GM12878 (cell line): Measurements from ENCODE around the gene STAB2. TPM values are rescaled to one million over a fixed set of nuclear protein-coding genes. Genes with fewer than 3 reads are reported as not detected.

ENCODE experiments used
- ATAC-seq: fragments of 200-7000 bp; cut with Tn5 transposase; 3 replicates; pipeline ENCODE4 v1.9.1; 2020; ENCODE audit warnings: mild to moderate bottlenecking, moderate library complexity
- BruUV-seq: library from RNA; stranded (reverse); fragments of 400-500 nt; replicated peaks from 2 replicates; lab custom pipeline; 2021; lab: Mats Ljungman, UMichigan
- CTCF ChIA-PET: fragments of 300-600 bp; sonication (Branson Sonifier 250); formaldehyde crosslinking; extraction: SDS; loops from one replicate; lab custom pipeline; 2021; ENCODE audit warnings: inconsistent platforms; lab: Yijun Ruan, JAX
- POLR2A ChIA-PET: fragments of 350-600 bp; formaldehyde crosslinking; extraction: SDS; loops from one replicate; lab custom pipeline; 2021; ENCODE audit warnings: inconsistent platforms; lab: Charles Lee
- RAD21 ChIA-PET: fragments of 300-600 bp; sonication (Branson Sonifier 250); formaldehyde crosslinking; loops from one replicate; lab custom pipeline; 2023; ENCODE audit warnings: antibody characterized with exemption; ENCODE audit not compliant: unreplicated experiment; lab: Charles Lee
- SMC1A ChIA-PET: fragments of 300-600 bp; sonication (Branson Sonifier 250); formaldehyde crosslinking; loops from one replicate; lab custom pipeline; 2023; ENCODE audit not compliant: unreplicated experiment, uncharacterized antibody; lab: Charles Lee
- DNase-seq: peaks from one replicate; pipeline ENCODE4 v3.0.0-alpha.2; 2011; ENCODE audit warnings: low read depth, low spot score
- FAIRE-seq: peaks from 3 replicates; lab custom pipeline; 2011; peaks lifted over from hg19 to GRCh38; lab: Jason Lieb, UNC
- H2AFZ ChIP-seq: 2 replicates; pipeline ENCODE4 v1.6.0; 2011; ENCODE audit warnings: low read depth, low read length, control low read depth; ENCODE audit not compliant: control insufficient read depth
- H3K27ac ChIP-seq: 2 replicates; pipeline ENCODE4 v1.5.1; 2011; ENCODE audit warnings: control low read depth; ENCODE audit not compliant: control insufficient read depth, insufficient read depth
- H3K27me3 ChIP-seq, 2 experiments: replicated peaks in 1 of 2; 2 replicates each; pipeline versions ENCODE4 v1.6.0 to v1.6.1; 2011; ENCODE audit warnings: low read length in 1 of 2; ENCODE audit not compliant: control insufficient read depth in 2 of 2, insufficient read depth in 2 of 2
- H3K36me3 ChIP-seq, 2 experiments: 2 replicates each; pipeline ENCODE4 v1.5.1; 2011; ENCODE audit warnings: low read length in 1 of 2; ENCODE audit not compliant: control insufficient read depth in 2 of 2, insufficient read depth in 2 of 2
- H3K4me1 ChIP-seq: 2 replicates; pipeline ENCODE4 v1.6.1; 2011; ENCODE audit warnings: mild to moderate bottlenecking, low read length, moderate library complexity, mixed read lengths; ENCODE audit not compliant: control insufficient read depth, insufficient read depth
- H3K4me2 ChIP-seq: 2 replicates; pipeline ENCODE4 v1.6.0; 2011; ENCODE audit warnings: control low read depth; ENCODE audit not compliant: control insufficient read depth, insufficient read depth
- H3K4me3 ChIP-seq: fragments of 200-600 bp; sonication (generic); 2 replicates; pipeline ENCODE4 v1.5.1; 2016
- H3K79me2 ChIP-seq: 2 replicates; pipeline ENCODE4 v1.6.0; 2011; ENCODE audit warnings: low read length; ENCODE audit not compliant: control insufficient read depth, insufficient read depth
- H3K9ac ChIP-seq: 2 replicates; pipeline ENCODE4 v1.8.0; 2011; ENCODE audit warnings: low read length, control low read depth, mixed read lengths; ENCODE audit not compliant: control insufficient read depth, insufficient read depth
- H3K9me3 ChIP-seq: replicated peaks from 3 replicates; pipeline ENCODE4 v1.5.1; 2011; ENCODE audit warnings: mild to moderate bottlenecking, low read length; ENCODE audit not compliant: control insufficient read depth, insufficient read depth
- H4K20me1 ChIP-seq: 2 replicates; pipeline ENCODE4 v1.6.0; 2011; ENCODE audit not compliant: control insufficient read depth, insufficient read depth
- CBX3 ChIP-seq: fragments of 200-600 bp; sonication (generic); IDR thresholded peaks from 2 replicates; pipeline ENCODE4 v1.6.1; 2016; ENCODE audit warnings: low read depth, borderline replicate concordance
- CBX5 ChIP-seq: sonication (generic); IDR thresholded peaks from 2 replicates; pipeline ENCODE4 v1.6.1; 2016; ENCODE audit warnings: low read depth, moderate library complexity, mild to moderate bottlenecking, inconsistent platforms
- EED ChIP-seq: sonication (generic); IDR thresholded peaks from 2 replicates; pipeline ENCODE4 v1.6.1; 2016; ENCODE audit warnings: antibody characterized with exemption, low read depth
- IRF4 ChIP-seq: IDR thresholded peaks from 2 replicates; pipeline ENCODE4 v1.6.1; 2011; ENCODE audit warnings: low read depth, low read length
- SREBF1 ChIP-seq: IDR thresholded peaks from 2 replicates; pipeline ENCODE4 v1.6.1; 2012; ENCODE audit warnings: mild to moderate bottlenecking, low read length
- TAF1 ChIP-seq: IDR thresholded peaks from 2 replicates; pipeline ENCODE4 v1.6.1; 2011; ENCODE audit warnings: mild to moderate bottlenecking, low read depth, low read length, borderline replicate concordance
- YBX1 ChIP-seq: fragments of 450-650 bp; IDR thresholded peaks from 2 replicates; pipeline ENCODE4 v1.6.1; 2016; ENCODE audit warnings: antibody characterized with exemption
- ZBED1 ChIP-seq: IDR thresholded peaks from 2 replicates; pipeline ENCODE4 v1.6.1; 2016; ENCODE audit warnings: borderline replicate concordance
- WGBS: methylation state at CpG from one replicate; pipeline ENCODE4 v1.1.6; 2016; ENCODE audit warnings: low lambda C conversion rate; ENCODE audit not compliant: insufficient replicate concordance, insufficient coverage; ENCODE audit errors: missing lambda C conversion rate; 5-methylcytosine and 5-hydroxymethylcytosine counted together
- in situ Hi-C: fragments of 300-500 bp; cut with MboI; formaldehyde crosslinking; loops from 9 replicates; pipeline ENCODE4 v1.14.3; 2018; ENCODE audit warnings: mixed read lengths
- intact Hi-C: fragments of 100-400 bp; cut with micrococcal nuclease; formaldehyde crosslinking; loops from one replicate; pipeline ENCODE4 v1.14.2; 2022; ENCODE audit not compliant: unreplicated experiment
- polyA plus RNA-seq, 11 experiments: library from polyadenylated mRNA; depleted of rRNA in 4 of 11; unstranded in 6 of 11; stranded (reverse) in 5 of 11; fragments of >200 nt; fragmentation: Nextera tagmentation in 4 of 11; fragmentation: Illumina TruSeq in 1 of 11; extraction: Ambion mirVana in 4 of 11; extraction: Trizol in 1 of 11; gene quantifications; 1 replicate in 1 of 11; 2 replicates in 10 of 11; pipeline versions ENCODE4 v1.2.1 to v1.2.3, GENCODE V29; 2011 to 2016; ENCODE audit warnings: inconsistent platforms in 2 of 11, missing spikeins in 2 of 11, low read depth in 1 of 11
- total RNA-seq, 4 experiments: library from RNA; depleted of rRNA in 3 of 4; stranded (reverse); fragments of >200 nt in 3 of 4; fragmentation: Illumina TruSeq in 1 of 4; extraction: Trizol in 1 of 4; gene quantifications; 2 replicates each; pipeline versions ENCODE4 v1.2.1 to v1.2.3, GENCODE V29; 2013 to 2021
- TF ChIP-seq, protein P1 (sequence below): fragments of 450-650 bp; IDR thresholded peaks from 2 replicates; pipeline ENCODE4 v1.6.1; 2017; ENCODE audit warnings: mild to moderate bottlenecking, moderate library complexity
- TF ChIP-seq, protein P2 (sequence below): IDR thresholded peaks from 2 replicates; pipeline ENCODE4 v1.6.1; 2012; ENCODE audit warnings: low read depth, low read length, improper control_type of control experiment
- TF ChIP-seq, protein P3 (sequence below): IDR thresholded peaks from 2 replicates; pipeline ENCODE4 v1.6.1; 2012; ENCODE audit warnings: low read length, inconsistent platforms
- TF ChIP-seq, protein P4 (sequence below): IDR thresholded peaks from 2 replicates; pipeline ENCODE4 v1.6.1; 2012; ENCODE audit warnings: mild to moderate bottlenecking, low read depth, low read length
- TF ChIP-seq, protein P5 (sequence below): IDR thresholded peaks from 2 replicates; pipeline ENCODE4 v1.6.1; 2011; ENCODE audit warnings: mild to moderate bottlenecking, low read depth, low read length, moderate library complexity; ENCODE audit not compliant: insufficient replicate concordance

The STAB2 gene
- total and polyA plus RNA-seq, 10 of the 15 experiments (the other 5 are each of a cell fraction or from before 2014, with no cell fraction given): 0.37 TPM; not detected in 9

DNA sequence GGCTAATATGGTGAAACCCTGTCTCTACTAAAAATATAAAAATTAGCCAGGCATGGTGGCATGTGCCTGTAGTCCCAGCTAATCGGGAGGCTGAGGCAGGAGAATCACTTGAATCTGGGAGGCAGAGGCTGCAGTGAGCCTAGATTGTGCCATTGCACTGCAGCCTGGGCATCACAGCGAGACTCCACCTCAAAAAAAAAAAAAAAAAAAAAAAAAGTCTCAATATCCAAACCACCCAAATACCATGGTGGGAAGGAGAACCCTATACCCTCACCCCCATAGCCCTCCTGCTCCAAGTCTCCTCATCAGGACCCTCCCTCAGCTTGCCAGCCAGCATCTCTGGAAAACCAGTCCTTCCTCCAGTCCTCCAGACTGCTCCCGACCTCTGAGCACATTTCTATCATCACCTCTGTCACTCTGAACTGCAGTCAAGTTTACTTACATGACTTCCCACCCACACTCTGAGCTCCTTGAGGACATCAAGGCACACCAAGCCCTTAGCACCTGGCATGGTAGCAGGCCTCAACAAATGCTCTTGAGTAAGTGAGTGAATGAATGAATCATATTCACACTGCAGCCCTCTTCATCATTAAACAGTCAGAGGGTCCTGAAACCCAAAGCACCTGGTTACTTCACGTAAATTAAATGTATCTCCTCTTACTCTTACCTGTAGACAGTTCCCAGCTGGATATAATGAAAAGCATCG, 218.7 kb downstream of the STAB2 start:
- POLR2A ChIA-PET: interaction anchor here (0.7 kb wide), 1 partner anchor 36 kb away, joined by 4 read pairs; no protein-coding TSS in a partner anchor
- RAD21 ChIA-PET: no interaction called here
- Histone ChIP-seq H3K4me3 (no peak overlapping the region), H3K4me1 (no peaks in the 10 kb centered on the region), H3K9me3 (no peaks in the 10 kb centered on the region), H3K79me2 (no peaks in the 10 kb centered on the region), H3K9ac (no peak overlapping the region), H3K36me3 (peaks cover 0 to 3% of the 10 kb centered on the region in 2 experiments; a peak in 3 of 4 replicates), H3K27ac (no peak overlapping the region), H3K4me2 (no peak overlapping the region), H4K20me1 (no peaks in the 10 kb centered on the region), H3K27me3 (no peaks in the 10 kb centered on the region), H2AFZ (no peak overlapping the region)
- ATAC-seq (no peak), FAIRE-seq (no peak), DNase-seq (no peak)
- SMC1A ChIA-PET: interaction anchor here (1.5 kb wide), 1 partner anchor 17 kb away, joined by 3 read pairs; no protein-coding TSS in a partner anchor
- no TSS peak for BruUV-seq
- in situ Hi-C loops: no loop called here
- intact Hi-C loops: no loop called here
- 71% methylated on average over 4 of the region's 5 CpGs for WGBS
- CTCF ChIA-PET: interaction anchor here (1.0 kb wide), 1 partner anchor 13 kb away, joined by 3 read pairs; no protein-coding TSS in a partner anchor
- TF ChIP-seq YBX1 (no peak), ZBED1 (no peak), IRF4 (no peak), CBX5 (no peak), EED (no peak), SREBF1 (no peak), TAF1 (no peak), CBX3 (no peak)
- TF ChIP-seq, protein P1, sequence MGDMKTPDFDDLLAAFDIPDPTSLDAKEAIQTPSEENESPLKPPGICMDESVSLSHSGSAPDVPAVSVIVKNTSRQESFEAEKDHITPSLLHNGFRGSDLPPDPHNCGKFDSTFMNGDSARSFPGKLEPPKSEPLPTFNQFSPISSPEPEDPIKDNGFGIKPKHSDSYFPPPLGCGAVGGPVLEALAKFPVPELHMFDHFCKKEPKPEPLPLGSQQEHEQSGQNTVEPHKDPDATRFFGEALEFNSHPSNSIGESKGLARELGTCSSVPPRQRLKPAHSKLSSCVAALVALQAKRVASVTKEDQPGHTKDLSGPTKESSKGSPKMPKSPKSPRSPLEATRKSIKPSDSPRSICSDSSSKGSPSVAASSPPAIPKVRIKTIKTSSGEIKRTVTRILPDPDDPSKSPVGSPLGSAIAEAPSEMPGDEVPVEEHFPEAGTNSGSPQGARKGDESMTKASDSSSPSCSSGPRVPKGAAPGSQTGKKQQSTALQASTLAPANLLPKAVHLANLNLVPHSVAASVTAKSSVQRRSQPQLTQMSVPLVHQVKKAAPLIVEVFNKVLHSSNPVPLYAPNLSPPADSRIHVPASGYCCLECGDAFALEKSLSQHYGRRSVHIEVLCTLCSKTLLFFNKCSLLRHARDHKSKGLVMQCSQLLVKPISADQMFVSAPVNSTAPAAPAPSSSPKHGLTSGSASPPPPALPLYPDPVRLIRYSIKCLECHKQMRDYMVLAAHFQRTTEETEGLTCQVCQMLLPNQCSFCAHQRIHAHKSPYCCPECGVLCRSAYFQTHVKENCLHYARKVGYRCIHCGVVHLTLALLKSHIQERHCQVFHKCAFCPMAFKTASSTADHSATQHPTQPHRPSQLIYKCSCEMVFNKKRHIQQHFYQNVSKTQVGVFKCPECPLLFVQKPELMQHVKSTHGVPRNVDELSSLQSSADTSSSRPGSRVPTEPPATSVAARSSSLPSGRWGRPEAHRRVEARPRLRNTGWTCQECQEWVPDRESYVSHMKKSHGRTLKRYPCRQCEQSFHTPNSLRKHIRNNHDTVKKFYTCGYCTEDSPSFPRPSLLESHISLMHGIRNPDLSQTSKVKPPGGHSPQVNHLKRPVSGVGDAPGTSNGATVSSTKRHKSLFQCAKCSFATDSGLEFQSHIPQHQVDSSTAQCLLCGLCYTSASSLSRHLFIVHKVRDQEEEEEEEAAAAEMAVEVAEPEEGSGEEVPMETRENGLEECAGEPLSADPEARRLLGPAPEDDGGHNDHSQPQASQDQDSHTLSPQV: no peak
- TF ChIP-seq, protein P2, sequence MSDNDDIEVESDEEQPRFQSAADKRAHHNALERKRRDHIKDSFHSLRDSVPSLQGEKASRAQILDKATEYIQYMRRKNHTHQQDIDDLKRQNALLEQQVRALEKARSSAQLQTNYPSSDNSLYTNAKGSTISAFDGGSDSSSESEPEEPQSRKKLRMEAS: no peak
- TF ChIP-seq, protein P3, sequence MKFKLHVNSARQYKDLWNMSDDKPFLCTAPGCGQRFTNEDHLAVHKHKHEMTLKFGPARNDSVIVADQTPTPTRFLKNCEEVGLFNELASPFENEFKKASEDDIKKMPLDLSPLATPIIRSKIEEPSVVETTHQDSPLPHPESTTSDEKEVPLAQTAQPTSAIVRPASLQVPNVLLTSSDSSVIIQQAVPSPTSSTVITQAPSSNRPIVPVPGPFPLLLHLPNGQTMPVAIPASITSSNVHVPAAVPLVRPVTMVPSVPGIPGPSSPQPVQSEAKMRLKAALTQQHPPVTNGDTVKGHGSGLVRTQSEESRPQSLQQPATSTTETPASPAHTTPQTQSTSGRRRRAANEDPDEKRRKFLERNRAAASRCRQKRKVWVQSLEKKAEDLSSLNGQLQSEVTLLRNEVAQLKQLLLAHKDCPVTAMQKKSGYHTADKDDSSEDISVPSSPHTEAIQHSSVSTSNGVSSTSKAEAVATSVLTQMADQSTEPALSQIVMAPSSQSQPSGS: no peak
- TF ChIP-seq, protein P4, sequence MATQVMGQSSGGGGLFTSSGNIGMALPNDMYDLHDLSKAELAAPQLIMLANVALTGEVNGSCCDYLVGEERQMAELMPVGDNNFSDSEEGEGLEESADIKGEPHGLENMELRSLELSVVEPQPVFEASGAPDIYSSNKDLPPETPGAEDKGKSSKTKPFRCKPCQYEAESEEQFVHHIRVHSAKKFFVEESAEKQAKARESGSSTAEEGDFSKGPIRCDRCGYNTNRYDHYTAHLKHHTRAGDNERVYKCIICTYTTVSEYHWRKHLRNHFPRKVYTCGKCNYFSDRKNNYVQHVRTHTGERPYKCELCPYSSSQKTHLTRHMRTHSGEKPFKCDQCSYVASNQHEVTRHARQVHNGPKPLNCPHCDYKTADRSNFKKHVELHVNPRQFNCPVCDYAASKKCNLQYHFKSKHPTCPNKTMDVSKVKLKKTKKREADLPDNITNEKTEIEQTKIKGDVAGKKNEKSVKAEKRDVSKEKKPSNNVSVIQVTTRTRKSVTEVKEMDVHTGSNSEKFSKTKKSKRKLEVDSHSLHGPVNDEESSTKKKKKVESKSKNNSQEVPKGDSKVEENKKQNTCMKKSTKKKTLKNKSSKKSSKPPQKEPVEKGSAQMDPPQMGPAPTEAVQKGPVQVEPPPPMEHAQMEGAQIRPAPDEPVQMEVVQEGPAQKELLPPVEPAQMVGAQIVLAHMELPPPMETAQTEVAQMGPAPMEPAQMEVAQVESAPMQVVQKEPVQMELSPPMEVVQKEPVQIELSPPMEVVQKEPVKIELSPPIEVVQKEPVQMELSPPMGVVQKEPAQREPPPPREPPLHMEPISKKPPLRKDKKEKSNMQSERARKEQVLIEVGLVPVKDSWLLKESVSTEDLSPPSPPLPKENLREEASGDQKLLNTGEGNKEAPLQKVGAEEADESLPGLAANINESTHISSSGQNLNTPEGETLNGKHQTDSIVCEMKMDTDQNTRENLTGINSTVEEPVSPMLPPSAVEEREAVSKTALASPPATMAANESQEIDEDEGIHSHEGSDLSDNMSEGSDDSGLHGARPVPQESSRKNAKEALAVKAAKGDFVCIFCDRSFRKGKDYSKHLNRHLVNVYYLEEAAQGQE: no peak
- TF ChIP-seq, protein P5, sequence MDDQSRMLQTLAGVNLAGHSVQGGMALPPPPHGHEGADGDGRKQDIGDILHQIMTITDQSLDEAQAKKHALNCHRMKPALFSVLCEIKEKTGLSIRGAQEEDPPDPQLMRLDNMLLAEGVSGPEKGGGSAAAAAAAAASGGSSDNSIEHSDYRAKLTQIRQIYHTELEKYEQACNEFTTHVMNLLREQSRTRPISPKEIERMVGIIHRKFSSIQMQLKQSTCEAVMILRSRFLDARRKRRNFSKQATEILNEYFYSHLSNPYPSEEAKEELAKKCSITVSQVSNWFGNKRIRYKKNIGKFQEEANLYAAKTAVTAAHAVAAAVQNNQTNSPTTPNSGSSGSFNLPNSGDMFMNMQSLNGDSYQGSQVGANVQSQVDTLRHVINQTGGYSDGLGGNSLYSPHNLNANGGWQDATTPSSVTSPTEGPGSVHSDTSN: no peak
